Measurements from ENCODE around the gene HMGB1.

DNA sequence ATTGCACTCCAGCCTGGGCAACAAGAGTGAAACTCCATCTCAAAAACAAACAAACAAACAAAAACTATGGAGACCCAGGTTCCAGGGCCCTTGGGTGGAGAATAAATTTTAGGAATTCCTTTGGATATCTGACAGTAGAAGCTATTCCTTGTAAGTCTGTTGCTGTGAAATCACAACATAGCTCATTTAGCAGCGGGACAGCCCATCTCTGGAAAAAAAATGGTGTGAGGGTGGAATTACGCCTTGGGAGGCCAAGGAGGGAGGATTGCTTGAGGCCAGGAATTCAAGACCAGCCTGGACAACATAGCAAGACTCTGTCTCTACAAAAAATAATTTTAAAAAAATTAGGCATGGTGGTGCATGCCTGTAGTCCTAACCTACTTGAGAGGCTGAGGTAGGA, 15.7 kb downstream of the HMGB1 start:
- no peak for TF ChIP-seq POLR2A (IDR thresholded peaks at IDR 0.05)
- TF ChIP-seq, protein P1, sequence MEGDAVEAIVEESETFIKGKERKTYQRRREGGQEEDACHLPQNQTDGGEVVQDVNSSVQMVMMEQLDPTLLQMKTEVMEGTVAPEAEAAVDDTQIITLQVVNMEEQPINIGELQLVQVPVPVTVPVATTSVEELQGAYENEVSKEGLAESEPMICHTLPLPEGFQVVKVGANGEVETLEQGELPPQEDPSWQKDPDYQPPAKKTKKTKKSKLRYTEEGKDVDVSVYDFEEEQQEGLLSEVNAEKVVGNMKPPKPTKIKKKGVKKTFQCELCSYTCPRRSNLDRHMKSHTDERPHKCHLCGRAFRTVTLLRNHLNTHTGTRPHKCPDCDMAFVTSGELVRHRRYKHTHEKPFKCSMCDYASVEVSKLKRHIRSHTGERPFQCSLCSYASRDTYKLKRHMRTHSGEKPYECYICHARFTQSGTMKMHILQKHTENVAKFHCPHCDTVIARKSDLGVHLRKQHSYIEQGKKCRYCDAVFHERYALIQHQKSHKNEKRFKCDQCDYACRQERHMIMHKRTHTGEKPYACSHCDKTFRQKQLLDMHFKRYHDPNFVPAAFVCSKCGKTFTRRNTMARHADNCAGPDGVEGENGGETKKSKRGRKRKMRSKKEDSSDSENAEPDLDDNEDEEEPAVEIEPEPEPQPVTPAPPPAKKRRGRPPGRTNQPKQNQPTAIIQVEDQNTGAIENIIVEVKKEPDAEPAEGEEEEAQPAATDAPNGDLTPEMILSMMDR (IDR thresholded peaks at IDR 0.05) = no peak
